Stimulated activated CD4-positive, alpha-beta T cell treated with anti-CD3 and anti-CD28 coated beads, Interleukin-1b, Interleukin-23, amount 100 ng/mL, for 4 hours (primary cell): ENCODE data around the gene SCAMP1.
"Not testable (repeated sequence)": the region's sequence is repeated elsewhere in the genome, so short reads cannot be mapped to it uniquely, and the experiment has no call there.

ENCODE experiments used
- DNase-seq, 2 donors: peaks; one replicate each; pipeline ENCODE4 v3.0.0-alpha.2; 2020; ENCODE audit warnings: low read depth in 2 of 2

SCAMP1 gene

GRCh38 chr5:78429332-78429980 lies 69.0 kb downstream of the SCAMP1 start:
- no peak for DNase-seq

DNA sequence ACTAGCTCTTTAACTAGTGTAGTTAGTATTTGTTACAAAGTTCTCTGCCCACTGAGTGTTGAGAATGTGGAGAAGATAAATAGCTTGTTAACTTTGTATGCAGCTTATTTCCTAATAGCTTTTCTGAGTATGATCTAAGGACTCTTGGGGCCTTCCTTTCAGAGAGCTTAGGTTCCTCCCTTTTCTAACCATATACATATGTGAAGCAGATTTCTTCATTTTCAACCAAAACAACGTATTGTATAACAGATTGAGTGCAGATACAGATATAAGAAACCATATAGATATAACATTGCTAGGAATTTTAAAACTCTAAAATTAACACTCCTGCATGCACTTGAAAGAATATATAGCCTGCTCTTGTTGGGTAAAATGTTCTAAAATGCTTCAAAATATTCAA lies 70.4 kb downstream of the SCAMP1 start:
- no peak for DNase-seq

DNA sequence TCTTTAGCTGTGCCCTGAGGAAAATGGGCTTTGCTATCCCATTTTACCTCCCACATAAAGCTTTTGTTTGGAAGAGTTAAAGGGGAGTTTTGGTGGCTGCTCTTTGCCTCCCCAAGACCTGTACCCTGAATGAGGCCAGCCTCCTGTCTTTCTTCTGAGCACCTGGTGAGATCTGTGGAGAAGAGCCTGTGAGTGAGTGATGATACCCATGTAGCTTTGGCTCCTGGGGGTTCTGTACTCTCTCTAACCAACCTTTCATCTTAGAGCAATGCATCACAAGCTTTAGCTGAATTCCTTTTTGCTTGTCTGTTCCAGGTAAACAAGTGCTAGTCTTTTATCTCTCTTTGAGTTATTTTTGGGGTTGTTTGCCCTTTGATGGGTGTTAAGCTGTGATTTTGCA lies 73.6 kb downstream of the SCAMP1 start:
- no peak for DNase-seq

GRCh38 chr5:78447775-78448424 lies 87.5 kb downstream of the SCAMP1 start:
- no peak for DNase-seq

DNA sequence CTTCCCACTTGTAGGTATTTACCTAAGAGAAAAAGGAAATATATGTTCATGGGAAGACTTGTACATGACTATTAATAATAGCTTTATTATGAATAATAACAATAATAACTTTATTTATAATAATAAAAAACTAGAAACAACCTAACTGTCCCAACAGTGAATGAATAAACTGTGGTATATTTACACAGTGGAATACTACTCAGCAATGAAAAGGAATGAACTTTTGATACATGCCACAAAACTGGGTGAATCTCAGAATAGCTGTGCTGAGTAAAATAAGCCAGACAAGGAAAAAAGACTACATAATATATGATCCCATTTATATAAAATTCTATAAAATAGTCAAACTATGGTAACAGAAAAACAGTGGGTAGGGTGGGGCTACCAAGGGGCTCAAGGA lies 88.7 kb downstream of the SCAMP1 start:
- DNase-seq, result no peak

DNA sequence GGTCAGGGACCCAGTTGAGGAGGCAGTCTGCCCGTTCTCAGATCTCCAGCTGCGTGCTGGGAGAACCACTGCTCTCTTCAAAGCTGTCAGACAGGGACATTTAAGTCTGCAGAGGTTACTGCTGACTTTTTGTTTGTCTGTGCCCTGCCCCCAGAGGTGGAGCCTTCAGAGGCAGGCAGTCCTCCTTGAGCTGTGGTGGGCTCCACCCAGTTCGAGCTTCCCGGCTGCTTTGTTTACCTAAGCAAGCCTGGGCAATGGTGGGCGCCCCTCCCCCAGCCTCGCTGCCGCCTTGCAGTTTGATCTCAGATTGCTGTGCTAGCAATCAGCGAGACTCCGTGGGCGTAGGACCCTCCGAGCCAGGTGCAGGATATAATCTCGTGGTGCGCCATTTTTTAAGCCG lies 97.1 kb downstream of the SCAMP1 start:
- not testable (repeated sequence) for DNase-seq

GRCh38 chr5:78458843-78459242 lies 98.4 kb downstream of the SCAMP1 start:
- DNase-seq, result no peak

DNA sequence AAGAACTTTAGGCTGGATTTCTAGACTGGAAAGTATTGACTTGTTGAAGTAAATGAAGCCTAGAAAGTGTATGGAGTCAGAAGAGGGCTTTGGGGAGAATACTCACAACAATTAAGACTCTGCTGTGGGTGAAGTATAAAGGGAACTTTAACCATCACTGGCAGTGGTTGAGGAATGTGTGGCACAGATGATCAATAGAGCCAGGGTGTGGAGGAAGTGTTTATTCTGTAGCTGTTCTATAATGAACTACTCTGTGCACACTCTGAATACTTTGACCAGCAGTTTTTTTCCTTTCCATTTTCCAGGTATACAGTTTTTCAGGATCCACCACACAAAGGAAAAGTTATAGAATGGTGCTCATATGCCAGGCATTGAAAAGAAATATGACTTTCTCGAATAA lies 106.7 kb downstream of the SCAMP1 start:
- no peak for DNase-seq

- no peak for DNase-seq
These were observed 107.4 kb downstream of the SCAMP1 start for GRCh38 chr5:78467752-78468357.

- no peak for DNase-seq
These were observed 111.5 kb downstream of the SCAMP1 start for GRCh38 chr5:78471896-78472295.

DNA sequence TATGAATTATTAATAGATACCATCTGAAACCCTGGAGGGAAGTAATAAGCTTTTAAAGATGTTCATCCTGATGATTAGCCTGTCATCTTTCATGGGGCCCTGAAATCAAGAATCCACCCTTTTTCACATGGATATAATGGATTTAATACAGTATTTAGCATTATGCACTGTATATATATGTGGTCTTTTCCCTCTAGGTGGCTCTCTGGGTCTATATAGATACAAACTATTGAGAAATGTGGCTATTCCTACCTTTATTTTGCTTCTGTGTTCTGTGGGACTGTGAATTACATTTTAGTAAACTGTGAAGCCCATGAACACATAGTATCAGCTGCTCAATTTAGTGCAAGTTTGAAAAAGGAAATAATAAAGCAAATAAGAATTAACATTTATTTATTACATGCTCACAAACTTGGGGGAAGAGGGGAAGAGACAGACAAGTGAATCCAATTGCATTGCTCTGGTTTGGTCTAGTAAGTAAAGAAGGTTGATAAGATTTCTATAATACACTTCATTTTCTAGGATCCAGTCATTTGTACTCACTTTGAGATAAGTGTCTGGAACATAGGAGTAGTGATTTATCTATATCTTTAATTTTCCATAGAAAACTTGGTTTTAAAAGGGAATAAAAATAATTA lies 112.2 kb downstream of the SCAMP1 start:
- DNase-seq, result no peak

- DNase-seq, result no peak
These were observed 113.3 kb downstream of the SCAMP1 start for GRCh38 chr5:78473751-78474150.

DNA sequence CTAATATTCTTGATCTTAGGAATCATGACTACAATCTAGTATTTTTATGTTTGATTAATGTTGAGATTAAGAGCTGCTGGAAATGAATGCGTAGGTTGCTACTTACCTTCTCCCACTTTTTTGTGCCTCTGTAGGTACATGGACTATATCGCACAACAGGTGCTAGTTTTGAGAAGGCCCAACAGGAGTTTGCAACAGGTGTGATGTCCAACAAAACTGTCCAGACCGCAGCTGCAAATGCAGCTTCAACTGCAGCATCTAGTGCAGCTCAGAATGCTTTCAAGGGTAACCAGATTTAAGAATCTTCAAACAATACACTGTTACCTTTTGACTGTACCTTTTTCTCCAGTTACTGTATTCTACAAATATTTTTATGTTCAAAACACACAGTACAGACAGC lies 115.0 kb downstream of the SCAMP1 start:
- no peak for DNase-seq

DNA sequence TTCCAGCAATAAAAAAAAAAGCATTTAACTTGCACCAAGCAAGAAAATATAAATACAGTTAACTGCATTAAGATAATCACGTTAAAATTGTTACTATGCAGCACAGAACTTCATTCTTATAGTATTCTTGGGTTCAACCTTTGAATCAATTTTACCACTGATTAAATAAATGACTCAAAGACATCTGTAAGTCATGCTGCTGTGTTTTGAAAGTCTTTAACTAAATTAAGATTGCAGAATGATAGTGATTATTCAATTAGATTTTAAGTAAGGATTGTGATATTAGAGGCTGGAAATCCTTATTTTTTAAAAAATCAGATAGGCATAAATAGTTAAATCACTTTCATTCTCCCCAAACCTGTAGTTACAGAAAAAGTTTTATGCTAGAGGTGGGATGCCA lies 116.4 kb downstream of the SCAMP1 start:
- DNase-seq, result no peak

GRCh38 chr5:78482948-78483347 lies 122.5 kb downstream of the SCAMP1 start:
- no peak for DNase-seq

- no peak for DNase-seq
These were observed 123.5 kb downstream of the SCAMP1 start for GRCh38 chr5:78483809-78484521.

DNA sequence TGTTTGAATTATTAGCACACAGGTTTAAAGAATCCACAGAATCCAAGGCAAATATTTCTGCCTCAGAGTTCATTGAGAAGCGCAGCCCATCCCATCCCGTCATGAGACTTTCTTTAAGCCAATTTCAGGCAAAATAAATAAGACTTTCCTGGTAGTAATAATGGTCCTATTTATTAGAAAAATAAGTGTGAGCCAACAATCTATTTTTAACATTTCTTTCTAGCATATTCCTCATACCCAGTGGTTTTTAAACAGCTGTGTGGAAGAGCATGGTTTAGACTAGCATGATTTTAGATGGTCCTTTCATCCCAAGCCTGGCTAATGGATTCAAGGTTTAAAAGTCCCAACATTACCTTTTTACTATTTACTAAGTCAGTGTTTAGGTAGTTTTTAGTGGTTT lies 125.8 kb downstream of the SCAMP1 start:
- DNase-seq, result no peak

GRCh38 chr5:78487846-78488245 lies 127.4 kb downstream of the SCAMP1 start:
- DNase-seq, result no peak

DNA sequence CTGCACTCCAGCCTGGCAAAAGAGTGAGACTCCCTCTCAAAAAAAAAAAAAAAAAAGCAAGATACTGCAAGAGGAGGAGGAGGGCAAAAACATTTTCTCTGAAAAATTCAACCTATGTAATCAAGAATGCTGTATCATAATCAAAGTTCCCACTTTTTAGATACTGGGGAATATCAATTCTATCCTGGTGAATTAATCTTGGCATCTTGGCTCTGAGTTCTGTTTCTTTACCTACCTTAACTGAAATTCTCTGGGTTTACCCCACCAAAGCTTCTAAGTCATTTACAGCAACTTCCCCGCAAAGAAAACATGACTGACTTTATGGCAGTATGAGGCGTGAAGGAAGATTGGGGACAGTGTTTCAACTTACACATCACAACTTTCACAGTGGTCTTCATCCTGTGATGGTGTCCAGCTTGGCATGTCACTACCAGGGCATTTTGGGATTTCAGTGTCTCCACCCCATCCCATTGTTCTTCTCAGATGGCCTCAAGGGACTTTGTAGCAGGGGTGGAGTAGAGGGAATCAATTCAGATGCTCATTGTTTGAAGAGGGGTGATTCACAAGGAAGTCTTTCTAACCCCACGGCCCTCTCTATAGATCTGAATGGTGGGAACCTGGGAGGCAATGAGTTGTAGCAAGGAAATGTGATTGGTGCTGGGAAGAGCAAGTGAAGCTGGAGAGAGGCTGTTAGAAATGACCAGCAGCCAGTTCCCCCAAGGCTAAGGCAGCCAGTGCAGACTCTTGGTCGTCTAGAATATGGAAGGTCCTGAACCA lies 130.5 kb downstream of the SCAMP1 start:
- DNase-seq, result no peak

- no peak for DNase-seq
These were observed 131.8 kb downstream of the SCAMP1 start for GRCh38 chr5:78492224-78492623.

GRCh38 chr5:78492650-78493049 lies 132.2 kb downstream of the SCAMP1 start:
- no peak for DNase-seq
